ENCODE data around the gene ERG. TPM values are rescaled to one million over a fixed set of nuclear protein-coding genes. Genes with fewer than 3 reads are reported as not detected.
A peak's percentile ranks its signal among the peaks of the same experiment; 100 is the strongest.

ERG gene
- total and polyA plus RNA-seq, 12 donors, result 4.0 to 16.3 (median 11.2) TPM

DNA sequence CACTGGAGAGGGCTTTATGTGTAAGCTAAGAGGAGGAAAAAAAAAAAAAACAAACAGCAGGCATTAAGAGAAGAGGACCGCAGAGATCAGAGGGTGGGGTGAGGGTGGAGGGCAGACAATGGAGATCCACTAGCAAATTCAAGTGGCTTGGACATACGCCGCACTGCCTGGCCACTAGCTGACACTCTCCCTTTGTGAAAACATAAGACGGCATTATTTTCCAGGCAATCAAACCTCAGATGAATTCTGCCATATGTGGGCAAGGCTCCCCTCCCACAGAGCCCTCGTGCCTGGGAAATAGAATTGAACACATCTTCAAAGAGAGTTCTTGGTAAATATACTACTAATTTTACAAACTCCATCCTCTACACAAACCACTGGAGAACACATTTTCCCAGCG, 53.6 kb downstream of the ERG start:
- WGBS, 4 donors, result 72 to 80% (median 76%) methylated on average over 6 of the region's 6 CpGs
- intact Hi-C loops (cut with DNase I), result no loop called here
- no peak overlapping the region for H3K27ac ChIP-seq
- H3K9me3 ChIP-seq (replicated peaks in 1 of 3), result no peaks in the 10 kb centered on the region
- no peaks in the 10 kb centered on the region for H3K4me1 ChIP-seq (replicated peaks in 1 of 2)
- no peaks in the 10 kb centered on the region for H3K27me3 ChIP-seq
- TF ChIP-seq, protein P1, sequence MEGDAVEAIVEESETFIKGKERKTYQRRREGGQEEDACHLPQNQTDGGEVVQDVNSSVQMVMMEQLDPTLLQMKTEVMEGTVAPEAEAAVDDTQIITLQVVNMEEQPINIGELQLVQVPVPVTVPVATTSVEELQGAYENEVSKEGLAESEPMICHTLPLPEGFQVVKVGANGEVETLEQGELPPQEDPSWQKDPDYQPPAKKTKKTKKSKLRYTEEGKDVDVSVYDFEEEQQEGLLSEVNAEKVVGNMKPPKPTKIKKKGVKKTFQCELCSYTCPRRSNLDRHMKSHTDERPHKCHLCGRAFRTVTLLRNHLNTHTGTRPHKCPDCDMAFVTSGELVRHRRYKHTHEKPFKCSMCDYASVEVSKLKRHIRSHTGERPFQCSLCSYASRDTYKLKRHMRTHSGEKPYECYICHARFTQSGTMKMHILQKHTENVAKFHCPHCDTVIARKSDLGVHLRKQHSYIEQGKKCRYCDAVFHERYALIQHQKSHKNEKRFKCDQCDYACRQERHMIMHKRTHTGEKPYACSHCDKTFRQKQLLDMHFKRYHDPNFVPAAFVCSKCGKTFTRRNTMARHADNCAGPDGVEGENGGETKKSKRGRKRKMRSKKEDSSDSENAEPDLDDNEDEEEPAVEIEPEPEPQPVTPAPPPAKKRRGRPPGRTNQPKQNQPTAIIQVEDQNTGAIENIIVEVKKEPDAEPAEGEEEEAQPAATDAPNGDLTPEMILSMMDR (IDR thresholded peaks at IDR 0.05), result no peak
- TF ChIP-seq POLR2A (IDR thresholded peaks at IDR 0.05), result no peak
- no peak overlapping the region for H3K4me3 ChIP-seq
- DNase-seq, result no peak
- no peaks in the 10 kb centered on the region for H3K36me3 ChIP-seq (replicated peaks in 1 of 2)

DNA sequence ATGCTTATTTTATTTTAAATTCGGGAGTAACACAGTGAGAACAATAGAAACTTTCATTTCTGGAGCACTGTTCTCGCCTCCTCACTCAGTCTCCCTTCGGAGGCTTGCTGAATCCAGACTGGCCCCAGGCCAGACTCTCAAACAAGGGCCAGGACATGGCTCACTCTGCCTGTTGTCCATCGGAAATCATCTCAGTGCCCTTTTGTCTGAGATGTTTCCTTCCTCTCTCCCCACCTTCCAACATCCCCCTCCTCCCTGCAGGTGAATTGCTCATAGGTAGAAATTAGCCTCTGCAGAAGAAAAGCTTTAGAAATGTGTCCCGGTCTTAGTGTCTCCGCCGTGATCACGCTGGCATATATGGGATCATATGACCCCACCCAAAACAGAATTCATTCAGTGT, 55.2 kb downstream of the ERG start:
- no peaks in the 10 kb centered on the region for H3K9me3 ChIP-seq (replicated peaks in 1 of 3)
- intact Hi-C loops (cut with DNase I), result no loop called here
- peaks cover 0 to 6% of the 10 kb centered on the region in 2 donors for H3K4me1 ChIP-seq (replicated peaks in 1 of 2)
- H3K27ac ChIP-seq, result no peak overlapping the region
- peak in 1 of 7 donors; percentile 9 for DNase-seq
- H3K36me3 ChIP-seq (replicated peaks in 1 of 2), result no peaks in the 10 kb centered on the region
- no peaks in the 10 kb centered on the region for H3K27me3 ChIP-seq
- no peak for TF ChIP-seq POLR2A (IDR thresholded peaks at IDR 0.05)
- TF ChIP-seq, protein P1 (IDR thresholded peaks at IDR 0.05), result no peak
- WGBS, 4 donors, result 68 to 80% (median 73%) methylated on average over 8 of the region's 8 CpGs
- no peak overlapping the region for H3K4me3 ChIP-seq

DNA sequence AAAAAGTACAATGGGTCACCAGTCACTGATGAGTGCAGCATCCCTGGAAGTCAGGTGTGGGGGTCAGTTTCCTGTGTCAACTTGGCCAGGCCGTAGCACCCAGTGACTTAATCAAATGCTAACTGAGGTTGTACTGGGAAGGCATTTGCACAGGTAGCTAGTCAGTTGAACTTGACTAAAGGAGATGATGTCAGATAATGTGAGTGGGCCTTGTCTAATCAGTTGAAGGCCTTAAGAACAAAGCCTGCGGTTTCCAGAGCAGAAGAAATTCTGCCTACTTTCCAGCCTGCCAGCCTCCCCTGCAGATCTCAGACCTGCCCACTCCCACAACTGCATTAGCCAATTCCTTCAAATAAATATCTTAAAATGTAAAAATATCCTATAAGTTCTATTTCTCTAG, 57.1 kb downstream of the ERG start:
- intact Hi-C loops (cut with DNase I), result no loop called here
- H3K9me3 ChIP-seq (replicated peaks in 1 of 3), result no peaks in the 10 kb centered on the region
- DNase-seq, result no peak
- WGBS, 4 donors, result 66 to 85% (median 79%) methylated on average over 2 of the region's 2 CpGs
- H3K27me3 ChIP-seq, result no peaks in the 10 kb centered on the region
- H3K27ac ChIP-seq, result no peak overlapping the region
- H3K4me3 ChIP-seq, result no peak overlapping the region
- no peaks in the 10 kb centered on the region for H3K36me3 ChIP-seq (replicated peaks in 1 of 2)
- H3K4me1 ChIP-seq (replicated peaks in 1 of 2), result peaks cover 0 to 6% of the 10 kb centered on the region in 2 donors
- TF ChIP-seq POLR2A (IDR thresholded peaks at IDR 0.05), result no peak
- TF ChIP-seq, protein P1 (IDR thresholded peaks at IDR 0.05), result no peak

DNA sequence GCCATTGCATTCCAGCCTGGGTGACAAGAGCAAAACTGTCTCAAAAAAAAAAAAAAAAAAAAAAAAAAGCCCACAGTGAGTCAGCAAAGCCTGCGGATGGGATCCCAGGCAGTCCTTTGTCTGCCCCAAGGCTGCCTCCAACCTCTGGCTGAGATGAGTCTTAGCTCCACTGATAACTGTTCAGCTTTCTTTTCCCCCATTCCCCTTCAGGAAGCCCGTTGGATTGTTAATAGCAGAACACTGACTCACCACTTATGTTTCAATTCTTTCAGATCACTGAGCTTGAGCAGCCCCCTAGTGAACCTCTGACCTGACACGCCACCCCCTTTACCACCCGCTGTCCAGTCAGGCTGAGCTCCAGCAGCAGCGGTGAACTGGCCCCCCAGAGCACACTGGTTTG, 57.5 kb downstream of the ERG start:
- TF ChIP-seq, protein P1 (IDR thresholded peaks at IDR 0.05), result no peak
- no peak for TF ChIP-seq POLR2A (IDR thresholded peaks at IDR 0.05)
- peaks cover 0 to 6% of the 10 kb centered on the region in 2 donors for H3K4me1 ChIP-seq (replicated peaks in 1 of 2)
- intact Hi-C loops (cut with DNase I), result no loop called here
- no peak overlapping the region for H3K27ac ChIP-seq
- 44 to 67% (median 60%) methylated on average over 3 to 5 of the region's 5 CpGs for WGBS, 4 donors
- peak in 3 of 7 donors; percentile 30 to 41 (median 33) for DNase-seq
- no peak overlapping the region for H3K4me3 ChIP-seq
- H3K36me3 ChIP-seq (replicated peaks in 1 of 2), result no peaks in the 10 kb centered on the region
- no peaks in the 10 kb centered on the region for H3K27me3 ChIP-seq
- H3K9me3 ChIP-seq (replicated peaks in 1 of 3), result no peaks in the 10 kb centered on the region

All from adrenal gland (tissue), 12 donors.